HT-29 (cell line): ENCODE measurements around the gene ATP2B2. TPM values are rescaled to one million over a fixed set of nuclear protein-coding genes. Genes with fewer than 3 reads are reported as not detected.
A peak's percentile ranks its signal among the peaks of the same experiment; 100 is the strongest.

Experiments
- DNase-seq: peaks from one replicate; pipeline ENCODE4 v3.0.0-alpha.2; 2015; ENCODE audit warnings: low spot score
- total RNA-seq: library from RNA; depleted of rRNA; stranded (reverse); fragments of >200 nt; shearing (Covaris generic); gene quantifications from 2 replicates; pipeline ENCODE4 v1.2.3, GENCODE V29; 2014

Gene ATP2B2
- total RNA-seq, 1 experiment from 2014 or later: not detected

GRCh38 chr3:10347648-10348403, 157.6 kb downstream of the ATP2B2 start:
- no peak for DNase-seq

GRCh38 chr3:10345911-10346310, 159.5 kb downstream of the ATP2B2 start:
- DNase-seq: no peak

DNA sequence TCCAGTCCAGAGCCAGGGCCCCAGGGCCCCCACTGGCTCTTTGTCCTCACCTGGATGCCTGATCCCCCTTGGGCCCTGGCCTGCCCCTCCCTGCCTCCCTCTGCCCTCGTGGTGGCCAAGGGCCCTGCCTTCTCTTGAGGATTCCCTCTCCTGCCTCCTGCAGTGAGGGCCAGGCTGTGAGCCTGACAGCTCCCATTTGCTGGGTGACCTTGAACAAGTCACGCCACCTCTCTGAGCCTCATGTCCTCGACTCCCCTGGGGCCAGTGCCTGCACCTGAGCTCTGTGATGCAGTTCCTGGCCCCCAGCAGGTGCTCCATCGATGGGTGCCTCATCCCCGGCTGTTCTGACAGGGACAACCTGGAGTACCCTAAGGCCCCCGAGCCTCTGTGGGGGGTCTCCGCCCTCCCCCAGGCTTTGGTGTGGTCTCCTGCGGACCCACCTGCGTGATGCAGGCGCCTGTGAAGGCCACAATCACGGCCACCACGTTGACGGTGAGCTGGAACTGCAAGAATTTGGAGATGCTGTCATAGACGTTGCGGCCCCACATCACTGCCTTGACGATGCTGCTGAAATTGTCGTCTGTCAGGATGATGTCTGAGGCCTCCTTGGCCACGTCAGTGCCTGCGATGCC, 160.3 kb downstream of the ATP2B2 start:
- no peak for DNase-seq

GRCh38 chr3:10344147-10344943, 161.0 kb downstream of the ATP2B2 start:
- DNase-seq: peak; percentile 28

DNA sequence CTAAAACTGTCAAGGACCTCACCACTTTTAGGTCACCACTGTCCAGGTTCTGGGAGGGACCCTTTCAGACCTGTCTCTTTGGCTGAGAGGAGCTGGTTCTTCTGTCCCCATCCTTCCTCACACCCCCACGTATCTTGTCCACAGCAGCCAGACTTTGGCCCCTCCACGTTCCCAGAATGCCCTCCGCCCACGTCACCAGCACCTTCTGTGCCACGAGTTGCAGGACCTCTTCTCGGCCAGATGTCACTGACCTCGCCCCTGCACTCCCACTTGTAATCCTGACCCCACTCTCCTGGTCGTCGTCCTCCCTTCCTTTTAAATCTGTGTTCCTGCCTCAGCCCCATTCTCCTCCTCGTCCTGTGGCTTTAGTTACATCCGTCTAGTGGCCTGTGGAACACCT, 161.9 kb downstream of the ATP2B2 start:
- DNase-seq: no peak

- DNase-seq: no peak
Observed at GRCh38 chr3:10342781-10343180, 162.6 kb downstream of the ATP2B2 start.

- DNase-seq: no peak
Observed at GRCh38 chr3:10341901-10342398, 163.4 kb downstream of the ATP2B2 start.

GRCh38 chr3:10340476-10340875, 164.9 kb downstream of the ATP2B2 start:
- DNase-seq: no peak

- no peak for DNase-seq
Observed at GRCh38 chr3:10340046-10340445, 165.3 kb downstream of the ATP2B2 start.

- DNase-seq: no peak
Observed at GRCh38 chr3:10339376-10339955, 165.9 kb downstream of the ATP2B2 start.

DNA sequence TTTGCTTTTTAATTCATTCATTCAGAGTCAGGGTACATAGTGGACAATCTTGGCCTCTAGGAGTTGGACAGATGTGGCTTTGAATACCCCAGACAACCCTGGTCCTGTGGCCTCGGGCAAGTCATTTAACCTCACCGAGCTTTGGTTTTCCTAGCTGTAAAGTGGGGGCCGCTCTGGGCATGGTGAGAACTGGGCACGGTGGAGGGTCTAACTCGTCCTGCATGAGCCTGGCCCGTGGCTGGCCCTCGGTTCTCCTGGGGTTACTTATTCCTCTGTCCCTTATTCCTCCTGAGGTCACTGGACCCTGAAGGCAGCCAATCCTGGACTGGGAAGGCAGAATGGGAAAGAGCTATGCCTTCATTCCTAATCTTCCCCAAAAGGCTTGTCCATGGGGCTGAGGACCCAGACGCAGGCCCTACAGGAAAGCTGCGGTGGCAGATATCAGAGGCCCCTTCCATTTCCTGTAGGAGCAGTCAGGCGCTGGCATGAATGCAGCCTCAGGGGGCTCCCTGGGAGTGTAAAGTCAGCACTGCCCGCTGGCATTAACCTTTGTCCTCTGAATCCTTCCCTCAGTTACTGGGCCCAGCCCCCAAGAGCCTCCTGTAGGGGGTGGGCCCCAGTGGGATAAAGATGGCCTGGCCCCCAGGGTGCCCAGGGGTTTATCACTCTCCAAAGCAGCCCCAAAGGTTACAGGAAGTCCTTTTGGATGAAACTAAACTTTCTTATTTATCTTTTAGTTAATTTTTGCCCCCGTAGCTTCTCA, 166.6 kb downstream of the ATP2B2 start:
- no peak for DNase-seq

DNA sequence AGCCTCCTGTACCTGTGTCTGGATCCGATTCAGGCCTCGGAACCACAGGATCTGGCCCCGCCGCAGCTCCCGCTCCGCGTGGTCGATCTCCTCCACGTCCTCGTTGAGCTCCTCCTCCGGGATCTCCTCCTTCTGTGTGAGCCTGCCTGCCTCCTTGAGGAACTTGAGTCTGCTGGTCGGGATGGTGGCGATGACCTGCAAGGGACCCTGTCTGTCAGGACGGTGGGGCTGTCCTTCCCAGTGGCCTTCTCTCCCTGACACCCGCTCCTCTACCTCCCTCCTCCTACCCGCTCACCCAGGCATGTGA, 167.3 kb downstream of the ATP2B2 start:
- DNase-seq: no peak

- DNase-seq: peak; percentile 2
Observed at GRCh38 chr3:10337323-10338163, 167.8 kb downstream of the ATP2B2 start.

DNA sequence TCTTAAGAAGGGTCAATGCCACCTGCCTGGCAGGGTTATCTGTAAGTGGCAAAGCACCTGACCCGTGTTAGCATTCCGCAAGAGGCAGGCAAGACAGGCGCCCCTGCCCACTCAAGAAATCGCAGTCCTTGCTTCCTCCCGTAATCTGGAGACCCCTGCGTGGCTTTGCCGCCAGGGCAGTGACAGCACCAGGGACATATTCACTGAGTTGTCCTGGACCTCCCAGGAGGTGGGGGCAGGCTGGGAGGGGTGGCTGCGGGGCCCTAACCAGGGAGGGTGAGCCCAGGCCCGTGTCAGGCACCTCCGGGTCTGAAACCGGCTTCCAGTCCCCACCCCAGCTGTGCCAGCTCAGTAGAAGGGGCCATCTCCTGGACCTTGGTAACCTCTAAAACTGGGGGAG, 168.6 kb downstream of the ATP2B2 start:
- DNase-seq: no peak

DNA sequence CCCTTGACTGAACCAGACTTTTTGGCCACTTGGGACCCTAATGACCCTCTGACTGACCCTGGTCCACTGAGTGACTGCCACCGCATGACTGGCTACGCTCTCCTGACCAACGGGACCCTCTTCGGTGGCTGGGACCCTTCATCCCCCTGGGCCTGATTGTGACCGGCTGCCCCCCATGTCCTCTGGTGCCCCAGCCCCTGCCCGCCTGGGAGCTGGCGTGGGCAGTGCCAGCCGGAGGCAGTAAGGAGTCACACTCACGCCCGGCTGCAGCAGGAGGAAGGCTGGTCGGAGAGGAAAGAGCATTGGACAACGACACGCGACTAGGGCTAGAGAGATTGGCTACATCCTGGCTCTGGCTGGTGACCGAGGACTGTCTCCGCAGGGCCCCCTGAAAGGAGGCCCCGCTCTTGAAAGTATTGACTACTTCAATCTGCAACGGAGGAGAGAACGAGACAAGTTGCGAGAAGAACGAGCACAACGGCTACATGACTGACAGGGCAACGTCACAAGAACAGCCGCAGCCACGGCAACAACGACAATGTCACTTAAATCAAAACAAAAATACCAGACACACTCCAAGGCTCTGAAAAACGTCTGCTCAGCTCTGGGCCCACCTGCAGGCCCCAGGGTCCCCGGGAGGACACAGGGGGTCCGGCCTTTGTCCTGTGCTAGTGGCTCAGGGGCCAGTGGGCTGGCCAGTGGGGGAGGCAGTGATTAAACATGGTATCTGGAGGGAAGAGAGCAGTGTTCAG, 169.3 kb downstream of the ATP2B2 start:
- no peak for DNase-seq

GRCh38 chr3:10335190-10335738, 170.1 kb downstream of the ATP2B2 start:
- no peak for DNase-seq

DNA sequence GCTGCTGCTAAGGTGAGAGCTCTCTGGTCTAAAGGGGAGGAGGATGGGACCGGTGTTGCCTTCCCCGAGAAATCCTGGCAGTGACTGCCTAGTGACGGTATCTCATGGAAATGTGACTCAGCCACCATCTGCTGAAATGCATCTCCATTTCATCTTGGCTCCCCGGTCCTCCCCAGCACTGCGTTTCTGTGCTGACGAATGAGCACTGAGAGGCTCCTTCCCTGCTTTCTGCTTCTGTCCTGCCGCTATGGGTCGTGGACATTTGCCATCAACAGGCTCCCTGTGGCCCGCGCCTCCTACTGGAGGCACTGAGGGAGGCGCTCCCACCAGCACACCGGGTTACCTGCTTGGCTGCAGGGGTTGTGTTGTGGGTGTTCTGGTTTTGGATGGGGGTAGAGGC, 170.9 kb downstream of the ATP2B2 start:
- peak; percentile 22 for DNase-seq

DNA sequence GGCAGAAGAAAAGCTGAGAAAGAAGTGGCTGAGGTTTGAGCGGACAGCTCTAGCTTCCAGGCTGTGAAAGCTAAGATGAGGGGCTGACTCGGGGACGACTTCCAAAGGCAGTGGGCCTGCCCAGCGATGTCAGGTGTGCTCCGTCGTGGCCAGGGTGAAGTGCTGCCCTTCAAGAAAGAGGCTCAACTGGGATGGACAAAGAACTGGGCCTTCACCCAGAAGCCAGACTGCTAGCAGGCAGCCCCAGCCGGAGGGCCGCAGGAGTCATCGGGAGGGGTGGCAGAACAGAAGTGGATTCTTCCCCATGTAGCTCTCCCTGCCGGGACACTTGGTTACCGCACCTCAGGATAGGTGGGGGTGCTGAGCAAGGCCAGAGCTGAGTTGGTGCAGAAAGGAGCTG, 171.3 kb downstream of the ATP2B2 start:
- no peak for DNase-seq

DNA sequence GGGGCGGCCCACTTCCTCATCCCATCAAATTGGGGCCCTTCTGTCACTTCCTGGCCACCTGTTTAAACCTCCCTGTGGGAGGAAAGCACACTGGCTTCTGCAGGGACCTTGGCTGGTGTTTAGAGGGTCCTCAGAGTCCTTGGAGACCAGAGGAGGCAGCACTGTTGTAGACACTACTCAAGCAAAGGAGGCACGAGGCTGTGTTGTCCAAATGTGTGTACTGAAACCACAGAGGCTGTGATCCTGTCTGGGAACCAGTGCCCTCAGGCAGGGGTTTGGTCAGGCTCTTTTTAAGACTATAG, 172.1 kb downstream of the ATP2B2 start:
- DNase-seq: no peak
